ENCODE results near the gene CRTAP.
"Not testable (repeated sequence)": the region's sequence is repeated elsewhere in the genome, so short reads cannot be mapped to it uniquely, and the experiment has no call there.

CRTAP gene

DNA sequence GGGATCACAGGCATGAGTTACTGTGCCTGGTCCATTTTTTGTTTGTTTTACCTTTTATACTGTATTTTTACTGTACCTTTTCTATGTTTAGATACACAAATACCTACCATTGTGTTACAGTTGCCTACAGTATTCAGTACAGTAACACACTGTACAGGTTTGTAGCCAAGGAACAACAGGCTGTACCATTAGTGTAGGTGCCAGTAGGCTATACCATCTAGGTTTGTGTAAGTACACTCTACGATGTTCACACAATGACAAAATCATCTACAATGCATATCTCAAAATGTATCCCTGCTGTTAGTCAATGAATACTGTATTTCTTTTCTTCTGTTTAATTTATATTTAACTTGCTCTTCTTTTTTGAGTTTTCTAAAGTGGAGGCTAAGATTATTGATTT lies 67.8 kb downstream of the CRTAP start:
- DNase-seq = not testable (repeated sequence)

GRCh38 chr3:33184863-33185262 lies 71.0 kb downstream of the CRTAP start:
- DNase-seq = no peak

GRCh38 chr3:33186524-33187367 lies 72.9 kb downstream of the CRTAP start:
- no peak for DNase-seq

GRCh38 chr3:33187368-33187634 lies 73.5 kb downstream of the CRTAP start:
- DNase-seq = no peak

DNA sequence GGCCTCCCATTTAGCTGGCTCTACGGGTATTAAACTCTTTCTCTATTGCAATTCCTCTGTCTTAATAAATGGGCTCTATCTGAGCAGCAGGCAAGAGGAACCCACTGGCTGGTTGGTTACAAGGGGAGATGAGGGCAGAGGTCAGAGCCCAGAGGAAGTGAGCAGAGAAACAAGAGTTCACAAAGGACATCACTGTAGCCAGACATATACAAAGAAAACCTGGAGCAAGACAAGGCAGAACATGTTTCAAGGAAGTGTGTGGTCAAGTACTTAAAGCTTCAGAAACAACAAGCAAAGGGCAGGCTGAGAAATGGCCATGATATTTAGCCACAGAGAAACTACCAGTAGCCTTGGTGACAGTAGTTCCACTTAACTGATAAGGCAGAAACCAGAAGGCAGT lies 80.5 kb downstream of the CRTAP start:
- no peak for DNase-seq

DNA sequence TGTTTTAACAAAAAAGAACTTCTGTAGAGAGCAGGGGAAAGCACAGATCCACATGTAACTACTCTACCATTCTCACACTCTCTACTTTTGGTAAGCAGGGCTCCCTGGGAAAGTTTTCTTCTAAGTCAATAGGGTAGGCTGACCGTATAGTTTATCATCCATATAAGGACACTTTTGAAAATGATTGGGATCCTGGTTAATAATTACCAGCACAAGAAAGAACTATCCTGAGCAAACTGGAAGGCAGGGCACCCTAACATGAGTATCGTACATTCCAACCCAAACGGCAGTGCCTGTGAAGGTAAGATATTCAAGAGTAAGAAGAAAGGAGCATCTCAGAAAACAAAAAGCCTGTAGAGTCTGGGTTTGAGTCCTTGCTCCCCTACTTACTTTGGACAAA lies 82.7 kb downstream of the CRTAP start:
- no peak for DNase-seq
